A673 (cell line): Measurements from ENCODE around the gene HTR3A. TPM values are rescaled to one million over a fixed set of nuclear protein-coding genes. Genes with fewer than 3 reads are reported as not detected.

Source experiments
- BruUV-seq: library from RNA; stranded (reverse); fragments of 400-500 nt; replicated peaks from 2 replicates; lab custom pipeline; 2021; lab: Mats Ljungman, UMichigan
- CTCF ChIA-PET: fragments of 300-600 bp; sonication (Branson Sonifier 250); formaldehyde crosslinking; loops from one replicate; lab custom pipeline; 2022; ENCODE audit warnings: antibody characterized with exemption; lab: Charles Lee
- POLR2A ChIA-PET: fragments of 300-600 bp; sonication (Branson Sonifier 250); formaldehyde crosslinking; loops from one replicate; lab custom pipeline; 2022; ENCODE audit warnings: antibody characterized with exemption; ENCODE audit not compliant: low non-redundant PET; lab: Charles Lee
- DNase-seq: peaks from one replicate; pipeline ENCODE4 v3.0.0-alpha.2; 2015; ENCODE audit warnings: low spot score
- H3K27ac ChIP-seq: fragments of 200-600 bp; sonication (generic); 2 replicates; pipeline ENCODE4 v1.5.1; 2016; ENCODE audit warnings: mixed run types, low read depth, mild to moderate bottlenecking, mixed read lengths, antibody characterized with exemption, low read length; ENCODE audit not compliant: poor library complexity, severe bottlenecking
- H3K27me3 ChIP-seq: fragments of 200-600 bp; sonication (generic); replicated peaks from 2 replicates; pipeline ENCODE4 v1.6.1; 2017; ENCODE audit warnings: mixed run types, low read depth, mild to moderate bottlenecking, mixed read lengths, antibody characterized with exemption, low read length; ENCODE audit not compliant: insufficient read depth, poor library complexity
- H3K36me3 ChIP-seq: fragments of 200-600 bp; sonication (generic); 2 replicates; pipeline ENCODE4 v1.6.1; 2016; ENCODE audit warnings: mixed run types, mild to moderate bottlenecking, mixed read lengths, antibody characterized with exemption, low read length; ENCODE audit not compliant: insufficient read depth, poor library complexity, severe bottlenecking
- H3K4me1 ChIP-seq: fragments of 200-600 bp; sonication (generic); 2 replicates; pipeline ENCODE4 v1.6.1; 2017; ENCODE audit warnings: mixed run types, mild to moderate bottlenecking, mixed read lengths, antibody characterized with exemption, low read length; ENCODE audit not compliant: insufficient read depth, poor library complexity, severe bottlenecking
- H3K4me3 ChIP-seq: fragments of 200-600 bp; sonication (generic); 2 replicates; pipeline ENCODE4 v1.5.1; 2016; ENCODE audit warnings: low read depth, mixed run types, mild to moderate bottlenecking, mixed read lengths, low read length; ENCODE audit not compliant: poor library complexity, severe bottlenecking
- H3K9me3 ChIP-seq: fragments of 200-600 bp; sonication (generic); 2 replicates; pipeline ENCODE4 v1.6.1; 2016; ENCODE audit warnings: mixed run types, low read depth, mild to moderate bottlenecking, mixed read lengths, antibody characterized with exemption, low read length; ENCODE audit not compliant: poor library complexity, severe bottlenecking
- CTCF ChIP-seq: fragments of 300-800, 200-600 bp; sonication (generic); conservative IDR thresholded peaks from 2 replicates; pipeline ENCODE4 v1.5.1; 2017; ENCODE audit warnings: low read depth, mild to moderate bottlenecking, antibody characterized with exemption, low read length, moderate library complexity, mixed read lengths
- EZH2 ChIP-seq: fragments of 200-600 bp; sonication (generic); IDR thresholded peaks from 2 replicates; pipeline ENCODE4 v1.6.1; 2017; ENCODE audit warnings: borderline replicate concordance, low read depth, mild to moderate bottlenecking, mixed read lengths, antibody characterized with exemption, low read length; ENCODE audit not compliant: poor library complexity, severe bottlenecking
- intact Hi-C: fragments of 100-400 bp; cut with micrococcal nuclease; formaldehyde crosslinking; loops from one replicate; pipeline ENCODE4 v1.10.0; 2022; ENCODE audit not compliant: unreplicated experiment
- total RNA-seq: library from RNA; stranded (reverse); gene quantifications from 2 replicates; pipeline ENCODE4 v1.2.3, GENCODE V29; 2021

HTR3A gene
- total RNA-seq, 1 experiment from 2014 or later = not detected

DNA sequence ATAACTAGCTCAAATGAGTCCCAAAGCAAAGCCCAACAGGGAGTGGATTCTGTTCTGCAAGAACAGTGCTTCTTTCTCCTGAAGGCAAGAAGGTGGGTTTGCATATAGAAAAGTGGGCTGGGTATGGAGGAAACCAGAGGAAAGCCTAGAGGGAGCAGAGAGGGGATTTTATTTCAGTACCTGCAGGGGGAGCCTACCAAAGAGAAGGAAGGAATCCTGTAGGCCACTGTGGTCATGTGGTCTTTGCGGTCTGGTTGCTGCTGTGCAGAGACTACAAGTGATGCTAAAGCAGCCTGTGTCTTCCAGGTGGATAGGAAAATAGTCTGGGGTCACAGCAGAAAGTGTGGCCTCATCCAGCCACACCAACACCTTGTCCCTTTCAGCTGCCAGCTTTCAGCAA, 51.4 kb downstream of the HTR3A start:
- H3K9me3 ChIP-seq = no peaks in the 10 kb centered on the region
- DNase-seq = peak; percentile 60
- H3K27ac ChIP-seq = no peak overlapping the region
- H3K27me3 ChIP-seq = no peaks in the 10 kb centered on the region
- BruUV-seq = no TSS peak
- peaks cover 3% of the 10 kb centered on the region for H3K4me1 ChIP-seq
- H3K4me3 ChIP-seq = no peak overlapping the region
- CTCF ChIA-PET = interaction anchor here (0.7 kb wide), 1 partner anchor 235 kb away, joined by 4 read pairs; no protein-coding TSS in a partner anchor
- TF ChIP-seq EZH2 (no peak), CTCF (peak; percentile 59)
- POLR2A ChIA-PET = no interaction called here
- intact Hi-C loops = no loop called here
- no peaks in the 10 kb centered on the region for H3K36me3 ChIP-seq

DNA sequence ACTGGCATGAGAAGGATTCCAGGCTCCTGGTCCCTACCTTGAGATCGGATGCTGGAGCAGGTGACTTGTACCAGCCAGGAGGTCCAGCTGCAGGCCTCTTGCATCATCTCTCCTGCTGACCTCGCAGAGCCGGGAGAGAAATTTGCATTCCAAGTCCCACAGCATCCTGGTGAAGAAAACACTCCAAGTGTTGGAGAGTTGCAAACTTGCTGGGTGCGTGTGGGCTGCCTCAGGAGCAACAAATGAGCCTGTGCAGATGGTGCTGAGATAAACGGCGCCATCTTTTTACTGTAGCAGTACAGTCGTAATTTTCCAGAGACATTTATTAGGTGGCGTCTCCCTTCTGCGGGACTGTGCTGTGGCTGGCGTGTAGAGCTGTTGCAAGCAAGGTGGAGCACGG, 52.5 kb downstream of the HTR3A start:
- no TSS peak for BruUV-seq
- Histone ChIP-seq H3K4me1 (peaks cover 3% of the 10 kb centered on the region), H3K27me3 (no peaks in the 10 kb centered on the region), H3K36me3 (no peaks in the 10 kb centered on the region), H3K27ac (no peak overlapping the region), H3K9me3 (no peaks in the 10 kb centered on the region), H3K4me3 (no peak overlapping the region)
- ChIA-PET CTCF (interaction anchor here (1.1 kb wide), 1 partner anchor 233 kb away, joined by 9 read pairs; no protein-coding TSS in a partner anchor), POLR2A (no interaction called here)
- intact Hi-C loops = no loop called here
- no peak for DNase-seq
- TF ChIP-seq CTCF = no peak
- no peak for TF ChIP-seq EZH2

GRCh38 chr11:114027926-114028325, 53.0 kb downstream of the HTR3A start:
- TF ChIP-seq CTCF = peak; percentile 45; the same call in 1 of the 2 replicates
- TF ChIP-seq EZH2 = no peak
- Histone ChIP-seq H3K27me3 (no peaks in the 10 kb centered on the region), H3K27ac (no peak overlapping the region), H3K9me3 (no peaks in the 10 kb centered on the region), H3K36me3 (no peaks in the 10 kb centered on the region), H3K4me1 (peaks cover 3% of the 10 kb centered on the region), H3K4me3 (no peak overlapping the region)
- BruUV-seq = no TSS peak
- ChIA-PET POLR2A (no interaction called here), CTCF (interaction anchor here (0.9 to 1.1 kb wide), 2 partner anchors 153 to 232 kb away, joined by 6 to 9 read pairs; no protein-coding TSS in a partner anchor)
- peak; percentile 33 for DNase-seq
- intact Hi-C loops = no loop called here
